ENCODE results near the gene PKM.

Gene PKM

GRCh38 chr15:72200395-72201237 is 30.4 kb downstream of the PKM start:
- DNase-seq (ENCODE audit: low spot score), result no peak

DNA sequence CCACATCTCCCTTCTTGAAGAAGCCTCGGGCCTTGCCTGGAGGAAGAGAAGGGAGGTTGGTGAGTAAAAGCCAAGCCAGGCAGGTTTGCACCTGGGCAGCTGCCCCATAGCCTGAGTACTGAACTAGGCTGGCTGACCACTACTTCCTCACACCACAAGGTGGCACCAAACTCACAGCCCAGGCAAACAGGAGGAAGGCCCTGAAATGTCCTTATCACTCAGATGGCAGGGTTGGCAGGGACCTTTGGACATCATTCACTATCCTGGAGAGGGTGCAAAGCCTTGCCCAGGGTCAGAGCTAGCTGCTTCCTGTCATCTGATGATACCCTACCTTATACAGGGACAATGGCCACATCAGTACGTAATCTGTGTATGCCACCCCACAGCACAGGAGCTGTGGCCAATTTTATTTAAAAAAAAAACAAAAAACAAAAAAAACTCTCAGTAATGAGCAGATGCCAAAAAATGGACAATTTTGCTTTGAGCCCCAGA is 31.2 kb downstream of the PKM start:
- DNase-seq (ENCODE audit: low spot score), result peak; percentile 62

GRCh38 chr15:72199205-72199515 is 31.8 kb downstream of the PKM start:
- no peak for DNase-seq (ENCODE audit: low spot score)

DNA sequence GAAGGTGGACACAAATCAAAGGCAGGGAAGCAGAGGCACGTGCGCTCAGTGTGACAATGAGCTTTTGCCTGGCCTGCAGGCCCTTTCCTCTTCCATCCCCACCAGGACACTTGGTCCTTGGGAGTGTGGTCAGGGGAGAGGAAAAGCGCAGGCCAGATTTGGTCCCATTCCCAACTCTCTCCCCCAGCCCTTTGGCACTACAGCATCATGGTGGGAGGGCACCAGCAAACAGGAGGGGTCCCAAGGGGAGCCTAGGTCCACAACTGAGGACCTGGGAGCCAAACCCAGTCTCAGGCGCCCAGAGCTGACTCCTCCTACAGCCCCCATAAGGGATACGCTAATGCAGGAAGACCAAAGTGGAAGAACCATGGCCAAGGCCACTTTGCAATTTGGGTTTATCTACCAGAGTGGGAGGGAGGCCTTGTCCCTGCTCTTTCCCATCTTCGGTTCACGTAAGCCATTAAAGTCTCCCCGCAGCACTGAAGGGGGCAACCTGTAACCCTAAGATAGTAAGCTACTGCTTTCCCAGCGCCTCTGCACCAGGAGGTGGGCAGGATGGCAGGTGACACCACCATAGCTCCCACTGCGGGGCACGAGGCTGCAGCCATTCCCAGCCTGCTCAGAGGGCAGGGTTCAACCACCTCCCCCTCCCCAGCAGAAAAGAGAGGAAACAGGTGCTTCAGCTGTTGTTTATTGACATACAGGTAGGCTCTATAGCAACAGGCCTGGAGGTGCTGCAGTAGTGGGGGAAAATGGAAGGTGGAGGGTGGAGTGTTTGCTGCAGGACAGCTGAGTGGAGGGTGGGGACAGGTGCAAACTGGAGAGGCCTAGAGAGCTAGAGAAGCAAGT is 32.4 kb downstream of the PKM start:
- no peak for DNase-seq (ENCODE audit: low spot score)

- DNase-seq (ENCODE audit: low spot score), result no peak
Measured at GRCh38 chr15:72197460-72198355, 33.3 kb downstream of the PKM start, which contains the start of gene GRAMD2A. TSS of gene GRAMD2A (minus strand) at chr15:72197787.

DNA sequence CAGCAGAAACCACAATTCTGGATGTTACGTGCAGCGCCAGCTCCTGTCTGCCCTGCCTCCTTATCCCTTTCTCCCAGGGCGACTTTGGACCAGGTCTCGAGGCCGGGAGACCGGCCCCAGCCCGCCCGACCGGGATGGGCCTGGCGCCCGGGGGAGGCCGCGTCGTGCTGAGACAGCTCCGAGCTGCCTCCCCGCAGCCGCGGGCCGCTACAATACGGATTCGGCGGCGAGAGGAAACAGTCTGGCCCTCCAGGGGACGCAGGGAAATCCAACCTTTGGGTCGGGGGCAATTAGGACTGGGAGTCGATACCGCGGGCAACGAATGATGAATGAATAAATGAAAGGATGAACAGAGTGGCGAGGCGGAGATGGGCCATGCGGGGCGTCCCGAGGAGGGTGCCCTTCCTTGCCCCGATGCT is 33.9 kb downstream of the PKM start:
- no peak for DNase-seq (ENCODE audit: low spot score)

DNA sequence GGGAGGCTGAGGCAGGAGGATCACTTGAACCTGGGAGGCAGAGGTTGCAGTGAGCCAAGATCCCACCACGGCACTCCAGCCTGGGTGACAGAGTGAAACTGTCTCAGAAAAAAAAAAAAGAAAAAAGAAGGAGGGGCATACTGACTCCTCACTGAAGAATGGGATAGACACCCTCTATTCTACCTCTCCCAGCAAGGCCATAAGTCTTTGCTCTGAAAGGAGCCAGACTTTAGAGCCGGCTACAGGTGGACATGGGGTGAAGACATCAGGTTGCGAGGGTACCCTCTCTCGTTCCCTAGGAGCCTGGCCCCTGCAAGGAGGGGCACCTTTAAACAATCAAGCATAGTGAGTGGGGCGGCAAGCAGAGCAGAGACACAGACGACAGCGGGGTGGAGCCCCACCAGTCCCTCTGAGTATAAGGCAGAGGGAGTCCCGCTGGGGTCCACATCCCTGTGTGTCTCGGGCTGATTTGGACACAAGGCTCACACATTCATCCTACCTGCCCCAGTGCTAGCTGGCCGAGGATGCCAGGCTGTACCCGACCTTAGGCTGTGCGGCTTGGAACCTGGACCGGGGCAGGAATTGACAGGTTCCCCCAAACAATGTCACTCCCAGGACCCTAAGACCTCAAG is 34.5 kb downstream of the PKM start:
- DNase-seq (ENCODE audit: low spot score), result no peak

DNA sequence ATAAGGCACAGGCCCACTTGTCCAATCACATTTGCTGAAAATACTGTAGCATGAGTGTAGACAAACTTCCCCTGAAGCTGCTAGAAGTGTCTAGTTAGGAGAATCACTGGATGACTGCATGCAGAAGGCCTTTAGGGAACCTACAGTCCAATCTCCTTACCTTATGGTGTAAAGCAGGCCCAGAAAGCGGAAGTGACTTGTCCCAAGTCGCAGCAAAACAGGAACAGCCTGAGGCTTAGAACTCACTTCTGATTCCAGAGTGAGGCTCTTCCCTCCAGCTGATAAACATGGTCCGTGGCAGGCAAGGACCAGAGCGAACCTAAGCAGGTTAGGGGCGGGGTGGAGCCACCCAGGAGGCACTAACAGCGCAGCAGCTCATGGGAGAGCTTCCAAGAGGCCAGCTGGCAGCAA is 35.9 kb downstream of the PKM start:
- DNase-seq (ENCODE audit: low spot score), result no peak

- no peak for DNase-seq (ENCODE audit: low spot score)
Measured at GRCh38 chr15:72193836-72194396, 37.1 kb downstream of the PKM start.

- no peak for DNase-seq (ENCODE audit: low spot score)
Measured at GRCh38 chr15:72192416-72192815, 38.6 kb downstream of the PKM start.

DNA sequence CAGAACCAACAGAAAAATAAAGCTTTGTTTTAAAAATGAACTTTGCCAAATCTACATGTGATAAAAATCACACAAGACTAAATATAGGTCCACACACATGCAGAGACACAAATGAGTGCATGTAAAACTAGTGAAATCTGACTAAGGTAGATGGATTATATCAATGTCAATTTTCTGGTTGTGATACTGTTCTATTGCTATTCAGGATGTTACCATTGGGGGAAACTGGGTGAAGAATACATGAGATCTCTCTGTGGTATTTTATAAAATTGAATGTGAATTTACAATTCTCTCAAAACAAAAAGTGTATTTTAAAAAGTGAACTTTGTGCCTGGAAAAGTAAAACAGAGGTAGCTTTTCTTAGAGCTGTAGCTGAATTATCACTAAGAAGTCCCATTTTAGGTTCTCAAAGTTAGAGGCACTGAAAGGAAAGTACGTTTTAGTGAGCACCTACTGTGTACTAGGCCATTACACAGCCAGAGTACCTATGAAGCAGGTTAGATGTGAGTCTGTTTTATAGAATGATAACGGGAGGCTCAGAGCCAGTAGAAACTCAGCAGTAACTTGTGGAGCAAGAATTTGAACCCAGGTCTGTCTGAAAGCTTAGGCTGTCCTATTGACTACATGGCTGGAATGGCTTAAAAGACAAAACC is 41.6 kb downstream of the PKM start:
- no peak for DNase-seq (ENCODE audit: low spot score)

DNA sequence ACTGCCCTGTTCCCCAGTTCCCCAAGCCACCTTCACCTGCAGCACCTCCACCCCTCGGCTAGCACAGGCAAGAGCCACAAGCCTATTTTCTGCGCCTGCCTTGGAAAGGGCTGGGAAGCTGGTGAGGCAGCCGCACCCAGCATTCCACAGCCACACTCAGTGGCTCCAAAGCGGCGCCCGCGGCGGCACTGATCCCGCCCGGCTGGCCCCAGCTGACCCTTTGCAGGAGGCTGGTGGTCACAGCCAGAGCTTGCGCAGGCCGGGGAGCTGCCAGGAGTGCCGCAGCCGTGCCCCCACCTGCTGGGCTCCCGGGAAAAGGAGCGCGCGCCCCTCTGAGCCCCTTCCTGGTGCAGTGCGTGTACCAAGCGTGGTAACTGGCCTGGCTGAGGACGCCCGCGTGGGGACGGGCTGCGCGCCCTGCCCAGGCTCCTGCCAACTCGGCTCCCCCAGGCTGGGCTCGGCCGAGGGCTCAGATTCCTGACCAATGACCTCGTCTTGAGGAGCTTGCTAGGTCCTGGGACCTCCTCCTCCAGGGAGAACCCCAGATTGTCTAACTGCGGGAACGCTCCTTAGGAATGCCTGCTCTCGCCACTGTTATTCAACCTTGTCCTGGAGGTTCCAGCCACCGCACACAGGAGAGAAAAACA is 46.7 kb downstream of the PKM start:
- no peak for DNase-seq (ENCODE audit: low spot score)

DNA sequence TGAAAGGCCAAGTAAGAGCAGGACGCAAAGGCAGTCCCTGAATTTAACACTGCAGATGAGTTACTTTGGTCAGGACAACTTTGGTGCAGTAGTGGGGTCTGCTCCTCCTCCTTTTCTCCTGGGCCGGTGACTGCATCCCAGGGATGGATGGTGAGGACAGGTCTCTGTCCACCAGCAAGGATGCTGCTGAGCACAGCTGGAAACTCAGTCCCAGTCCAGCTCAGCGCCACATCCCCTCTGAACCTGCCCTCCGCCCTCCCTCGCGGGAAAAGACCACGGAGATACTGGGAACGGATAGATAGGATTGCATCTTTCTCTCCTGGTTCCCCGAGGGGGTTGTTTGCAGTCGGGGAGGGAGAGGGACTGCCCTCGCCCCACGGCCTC is 47.2 kb downstream of the PKM start:
- no peak for DNase-seq (ENCODE audit: low spot score)

GRCh38 chr15:72182673-72183072 is 48.3 kb downstream of the PKM start:
- no peak for DNase-seq (ENCODE audit: low spot score)

DNA sequence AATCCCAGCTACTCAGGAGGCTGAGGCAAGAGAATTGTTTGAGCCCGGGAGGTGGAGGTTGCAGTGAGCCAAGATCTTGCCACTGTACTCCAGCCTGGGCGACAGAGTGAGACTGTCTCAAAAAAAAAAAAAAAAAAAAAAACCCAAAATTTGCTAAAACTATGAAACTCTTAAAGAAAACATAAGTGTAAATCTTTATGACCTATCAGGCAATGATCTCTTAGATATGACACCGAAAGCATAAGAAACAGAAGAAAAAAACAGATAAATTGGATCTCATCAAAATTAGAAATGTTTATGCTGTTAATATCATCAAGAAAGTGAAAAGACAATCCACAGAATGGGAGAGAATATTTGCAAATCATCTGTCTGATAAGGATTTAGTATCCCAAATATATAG is 48.7 kb downstream of the PKM start:
- DNase-seq (ENCODE audit: low spot score), result no peak

- DNase-seq (ENCODE audit: low spot score), result no peak
Measured at GRCh38 chr15:72180761-72181324, 50.1 kb downstream of the PKM start.

GRCh38 chr15:72179950-72180581 is 50.9 kb downstream of the PKM start:
- no peak for DNase-seq (ENCODE audit: low spot score)

- DNase-seq (ENCODE audit: low spot score), result no peak
Measured at GRCh38 chr15:72178976-72179585, 51.9 kb downstream of the PKM start.

- DNase-seq (ENCODE audit: low spot score), result no peak
Measured at GRCh38 chr15:72176743-72177142, 54.2 kb downstream of the PKM start.

Data from hematopoietic multipotent progenitor cell treated with erythropoietin and hydrocortisone succinate and interleukin-3 and kit ligand, for 17 days (in vitro differentiated cells).